Stimulated activated CD8-positive, alpha-beta memory T cell treated with anti-CD3 and anti-CD28 coated beads, Interleukin-15, amount 100 ng/mL, for 48 hours (primary cell): ENCODE measurements around the gene TBC1D25.

Experiments
- DNase-seq, 2 donors: peaks; one replicate each; pipeline ENCODE4 v3.0.0-alpha.2; 2020; ENCODE audit warnings: low read depth in 2 of 2

The TBC1D25 gene

GRCh38 chrX:48560681-48561080 lies 21.2 kb downstream of the TBC1D25 start:
- DNase-seq, result no peak

- no peak for DNase-seq
These were observed 30.4 kb downstream of the TBC1D25 start for GRCh38 chrX:48569958-48570357.

- no peak for DNase-seq
These were observed 34.3 kb downstream of the TBC1D25 start for GRCh38 chrX:48573690-48574269.

GRCh38 chrX:48574270-48575266 lies 35.1 kb downstream of the TBC1D25 start, which contains the start of gene RBM3:
TSS of gene RBM3 (plus strand) at chrX:48574484. CDS start at chrX:48575181, 697 bp downstream.
- DNase-seq, result peak; percentile 84 to 86

- DNase-seq, result no peak
These were observed 36.1 kb downstream of the TBC1D25 start for GRCh38 chrX:48575642-48576041.

GRCh38 chrX:48576108-48576507 lies 36.6 kb downstream of the TBC1D25 start:
- DNase-seq, result no peak

GRCh38 chrX:48578661-48579128 lies 39.2 kb downstream of the TBC1D25 start:
- no peak for DNase-seq

- no peak for DNase-seq
These were observed 39.7 kb downstream of the TBC1D25 start for GRCh38 chrX:48579259-48579658.

GRCh38 chrX:48580662-48581061 lies 41.1 kb downstream of the TBC1D25 start:
- DNase-seq, result no peak

- no peak for DNase-seq
These were observed 45.2 kb downstream of the TBC1D25 start for GRCh38 chrX:48584698-48585097.

GRCh38 chrX:48589482-48590162 lies 50.1 kb downstream of the TBC1D25 start:
- DNase-seq, result no peak

GRCh38 chrX:48590203-48591103 lies 50.9 kb downstream of the TBC1D25 start:
- DNase-seq, result no peak

GRCh38 chrX:48591255-48591791 lies 51.8 kb downstream of the TBC1D25 start:
- DNase-seq, result no peak

GRCh38 chrX:48592971-48593370 lies 53.5 kb downstream of the TBC1D25 start:
- DNase-seq, result no peak

GRCh38 chrX:48595929-48596328 lies 56.4 kb downstream of the TBC1D25 start:
- DNase-seq, result no peak

- DNase-seq, result peak; percentile 78 to 82
These were observed 58.1 kb downstream of the TBC1D25 start, which contains the start of gene WDR13 for GRCh38 chrX:48597353-48598264. TSS of gene WDR13 (plus strand) at chrX:48597492. CDS start at chrX:48597997, 505 bp downstream.

- DNase-seq, result no peak
These were observed 59.1 kb downstream of the TBC1D25 start for GRCh38 chrX:48598614-48599013.

- DNase-seq, result no peak
These were observed 59.8 kb downstream of the TBC1D25 start for GRCh38 chrX:48599341-48599740.

GRCh38 chrX:48600226-48600625 lies 60.7 kb downstream of the TBC1D25 start:
- DNase-seq, result no peak
